ENCODE measurements around the gene TEX28.

The TEX28 gene

GRCh38 chrX:154312116-154312515 lies 17.2 kb upstream of the TEX28 start:
- Histone ChIP-seq H3F3A (ENCODE audit: insufficient read depth) (no peaks in the 10 kb centered on the region), H3K27me3 (ENCODE audit: low read length) (no peaks in the 10 kb centered on the region), H3K36me3 (ENCODE audit: low read length) (no peaks in the 10 kb centered on the region), H3K9ac (ENCODE audit: low read length) (no peak overlapping the region), H3K79me2 (ENCODE audit: insufficient read depth, low read length) (no peaks in the 10 kb centered on the region), H3K9me2 (replicated peaks; ENCODE audit: insufficient read depth, low read length) (no peaks in the 10 kb centered on the region), H3K4me2 (ENCODE audit: low read depth, low read length, poor library complexity, severe bottlenecking) (no peak overlapping the region), H4K20me1 (ENCODE audit: low read depth, low read length) (no peaks in the 10 kb centered on the region), H3K27ac (ENCODE audit: low read depth, low read length) (no peak overlapping the region), H3K4me3 (ENCODE audit: insufficient read depth, low read length, poor library complexity, severe bottlenecking) (no peak overlapping the region), H2AFZ (ENCODE audit: low read depth, low read length, severe bottlenecking) (no peak overlapping the region), H3K9me3 (ENCODE audit: insufficient read depth, low read length) (no peaks in the 10 kb centered on the region)
- TF ChIP-seq EZH2phosphoT487 (conservative IDR thresholded peaks at IDR 0.05; ENCODE audit: low read length) (no peak), CTCF (IDR thresholded peaks at IDR 0.05; ENCODE audit: insufficient read depth, low read length, poor library complexity, severe bottlenecking) (no peak)

GRCh38 chrX:154310616-154311536 lies 16.0 kb upstream of the TEX28 start:
- H4K20me1 ChIP-seq (ENCODE audit: low read depth, low read length): no peaks in the 10 kb centered on the region
- H3K9me3 ChIP-seq (ENCODE audit: insufficient read depth, low read length): no peaks in the 10 kb centered on the region
- H3K4me3 ChIP-seq (ENCODE audit: insufficient read depth, low read length, poor library complexity, severe bottlenecking): no peak overlapping the region
- no peaks in the 10 kb centered on the region for H3F3A ChIP-seq (ENCODE audit: insufficient read depth)
- no peak overlapping the region for H3K27ac ChIP-seq (ENCODE audit: low read depth, low read length)
- no peak for TF ChIP-seq EZH2phosphoT487 (conservative IDR thresholded peaks at IDR 0.05; ENCODE audit: low read length)
- TF ChIP-seq CTCF (IDR thresholded peaks at IDR 0.05; ENCODE audit: insufficient read depth, low read length, poor library complexity, severe bottlenecking): no peak
- H3K4me2 ChIP-seq (ENCODE audit: low read depth, low read length, poor library complexity, severe bottlenecking): no peak overlapping the region
- H3K9ac ChIP-seq (ENCODE audit: low read length): no peak overlapping the region
- H3K27me3 ChIP-seq (ENCODE audit: low read length): no peaks in the 10 kb centered on the region
- H3K9me2 ChIP-seq (replicated peaks; ENCODE audit: insufficient read depth, low read length): no peaks in the 10 kb centered on the region
- no peaks in the 10 kb centered on the region for H3K36me3 ChIP-seq (ENCODE audit: low read length)
- no peaks in the 10 kb centered on the region for H3K79me2 ChIP-seq (ENCODE audit: insufficient read depth, low read length)
- H2AFZ ChIP-seq (ENCODE audit: low read depth, low read length, severe bottlenecking): no peak overlapping the region

- no peak for TF ChIP-seq CTCF (IDR thresholded peaks at IDR 0.05; ENCODE audit: insufficient read depth, low read length, poor library complexity, severe bottlenecking)
- no peak for TF ChIP-seq EZH2phosphoT487 (conservative IDR thresholded peaks at IDR 0.05; ENCODE audit: low read length)
- H3K4me2 ChIP-seq (ENCODE audit: low read depth, low read length, poor library complexity, severe bottlenecking): no peak overlapping the region
Measured at GRCh38 chrX:154309041-154309775, 14.3 kb upstream of the TEX28 start.

More at GRCh38 chrX:154309041-154309775, 14.3 kb upstream of the TEX28 start:
- Histone ChIP-seq H3K4me3 (ENCODE audit: insufficient read depth, low read length, poor library complexity, severe bottlenecking) (no peak overlapping the region), H2AFZ (ENCODE audit: low read depth, low read length, severe bottlenecking) (no peak overlapping the region), H3K27ac (ENCODE audit: low read depth, low read length) (no peak overlapping the region), H3F3A (ENCODE audit: insufficient read depth) (no peaks in the 10 kb centered on the region), H3K36me3 (ENCODE audit: low read length) (no peaks in the 10 kb centered on the region), H4K20me1 (ENCODE audit: low read depth, low read length) (no peaks in the 10 kb centered on the region), H3K9ac (ENCODE audit: low read length) (no peak overlapping the region), H3K9me3 (ENCODE audit: insufficient read depth, low read length) (no peaks in the 10 kb centered on the region), H3K79me2 (ENCODE audit: insufficient read depth, low read length) (no peaks in the 10 kb centered on the region), H3K9me2 (replicated peaks; ENCODE audit: insufficient read depth, low read length) (no peaks in the 10 kb centered on the region), H3K27me3 (ENCODE audit: low read length) (no peaks in the 10 kb centered on the region)
